CD4-positive, alpha-beta T cell treated with Interleukin-1 beta for 1 hour (primary cell): ENCODE measurements around the gene DOP1A.
A peak's percentile ranks its signal among the peaks of the same experiment; 100 is the strongest.
"Not testable (repeated sequence)": the region's sequence is repeated elsewhere in the genome, so short reads cannot be mapped to it uniquely, and the experiment has no call there.

Experiments used
- DNase-seq, 2 donors: peaks; one replicate each; pipeline ENCODE4 v3.0.0-alpha.2; 2020 to 2022

Gene DOP1A

DNA sequence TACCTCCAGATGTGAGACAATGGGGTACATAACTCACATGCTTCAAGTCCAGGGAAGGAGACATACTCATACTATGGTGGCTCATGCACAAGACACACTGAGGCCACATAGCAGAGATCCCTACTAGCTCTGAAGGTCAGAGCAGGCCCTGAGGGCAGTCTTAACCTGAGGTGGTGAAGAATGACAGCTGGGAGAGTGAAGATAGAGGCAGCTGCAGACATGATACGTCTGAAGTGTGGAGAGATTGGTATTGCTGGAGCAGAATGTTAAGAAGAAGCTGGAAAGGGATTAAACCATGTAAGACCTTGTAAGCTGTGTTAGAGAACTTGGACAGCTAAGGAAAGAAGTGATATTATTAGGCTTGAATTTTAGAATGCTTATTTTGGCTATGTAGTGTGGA lies 92.7 kb downstream of the DOP1A start:
- no peak for DNase-seq

- no peak for DNase-seq
Observed at GRCh38 chr6:83167726-83168278, 100.3 kb downstream of the DOP1A start.

GRCh38 chr6:83168556-83168955 lies 101.1 kb downstream of the DOP1A start:
- no peak for DNase-seq

GRCh38 chr6:83169106-83169505 lies 101.6 kb downstream of the DOP1A start:
- no peak for DNase-seq

DNA sequence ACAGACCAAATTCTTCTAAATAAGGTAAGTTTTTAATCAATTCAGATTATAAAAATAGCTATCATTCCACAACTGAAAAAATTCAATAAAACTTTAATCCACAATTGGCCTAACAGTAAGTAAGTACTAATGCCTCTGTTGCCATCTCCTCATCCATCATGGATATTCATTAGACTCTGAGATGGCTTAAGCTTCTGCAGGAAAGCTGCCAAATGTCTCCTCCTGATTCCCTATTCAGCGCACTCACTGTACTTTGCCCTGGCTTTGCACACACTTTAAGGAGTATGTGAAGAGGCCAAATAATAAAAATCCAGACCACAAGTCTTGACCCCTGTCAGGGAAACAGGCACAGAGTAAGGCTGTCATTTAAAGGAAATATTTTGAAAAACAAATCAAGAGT lies 102.0 kb downstream of the DOP1A start:
- DNase-seq = no peak

DNA sequence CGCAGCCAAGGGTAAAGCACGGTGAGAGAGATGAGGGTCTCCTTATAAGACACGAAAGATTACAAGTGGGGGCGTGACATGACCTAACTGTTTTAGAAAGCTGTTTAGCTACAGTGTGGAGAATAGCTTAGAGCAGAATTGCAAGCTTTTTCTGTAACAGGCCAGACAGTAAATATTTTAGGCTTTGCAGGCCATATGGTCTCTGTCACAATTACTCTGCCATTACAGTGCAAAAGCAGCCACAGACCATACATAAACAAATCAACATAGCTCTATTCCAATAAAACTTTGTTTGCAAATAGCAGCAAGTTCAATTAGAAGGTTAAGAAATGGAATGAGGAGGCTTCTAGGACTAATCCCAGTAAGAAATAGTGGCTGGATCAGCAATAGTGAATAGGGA lies 108.8 kb downstream of the DOP1A start:
- no peak for DNase-seq

DNA sequence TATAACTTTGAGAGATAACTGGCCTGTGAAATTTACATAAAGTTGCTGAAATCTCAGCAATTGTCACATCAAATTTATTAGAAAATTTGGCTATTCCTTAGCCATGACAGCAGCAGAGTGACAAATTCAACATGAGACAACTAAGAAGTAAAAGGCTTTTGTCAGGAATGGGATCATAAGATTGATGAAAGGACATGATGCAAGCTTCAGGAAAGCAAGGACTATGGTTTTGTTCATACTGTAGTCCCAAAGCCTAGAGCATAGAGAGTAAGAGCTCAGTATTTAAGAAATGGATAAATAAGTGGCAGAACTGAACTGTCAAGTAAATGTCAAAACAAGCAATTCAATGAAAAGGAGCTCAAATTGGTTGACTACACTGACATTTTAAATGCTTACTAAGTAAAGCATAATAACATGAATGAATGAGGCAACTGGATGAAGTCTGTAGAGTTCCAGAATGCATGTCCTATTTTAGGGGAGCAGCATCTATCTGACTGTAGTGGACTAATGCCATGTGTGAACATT lies 113.0 kb downstream of the DOP1A start:
- DNase-seq = no peak

DNA sequence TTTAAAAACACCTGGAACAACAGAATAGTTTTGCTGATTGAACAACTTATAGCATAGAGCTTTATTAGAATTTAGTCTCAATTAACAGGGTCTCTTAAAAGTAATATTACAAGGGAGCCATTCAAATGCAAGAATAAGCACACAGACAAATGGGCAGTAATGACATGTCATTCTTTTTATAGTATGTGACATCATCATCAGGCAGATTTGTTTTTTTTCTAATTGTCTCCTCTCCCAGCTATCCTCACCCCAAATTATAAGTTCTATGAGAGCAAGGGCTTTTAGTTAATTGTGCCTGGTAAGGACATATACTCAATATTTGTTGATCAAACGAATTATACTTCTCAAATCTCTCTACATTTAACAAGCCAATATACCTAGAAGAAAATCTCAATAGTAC lies 114.6 kb downstream of the DOP1A start:
- no peak for DNase-seq

DNA sequence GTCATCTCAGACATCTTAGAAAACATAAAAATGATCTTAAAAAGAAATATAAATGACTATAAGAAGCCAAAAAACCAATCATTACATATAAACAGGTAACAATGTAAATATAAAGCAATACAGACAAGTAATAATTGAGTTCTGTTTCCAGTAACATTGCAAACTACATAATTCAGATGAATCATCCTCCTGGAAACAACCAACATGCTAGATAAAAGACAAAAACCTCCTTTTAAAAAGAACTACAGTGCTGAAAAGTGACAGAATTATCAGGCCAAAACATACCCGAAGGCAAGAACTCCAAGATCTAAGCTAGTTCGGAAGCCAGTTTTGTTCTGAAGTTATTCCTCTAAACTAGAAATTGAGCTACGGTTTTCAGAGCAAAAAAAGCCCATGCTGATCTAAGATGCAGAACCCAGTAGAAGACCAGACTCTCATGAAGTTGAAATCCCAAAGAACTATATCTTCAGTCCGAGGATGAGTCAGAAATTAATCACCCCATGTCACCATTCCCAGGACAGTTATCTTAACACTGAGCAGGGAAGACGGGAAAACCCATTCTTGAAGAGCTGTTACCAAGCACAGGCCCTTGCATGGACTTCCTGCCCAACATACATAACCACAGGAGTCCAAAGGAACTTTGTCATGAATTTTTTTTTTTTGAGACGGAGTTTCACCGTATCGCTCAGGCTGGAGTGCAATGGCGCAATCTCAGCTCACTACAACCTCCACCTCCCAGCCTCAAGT lies 115.8 kb downstream of the DOP1A start:
- no peak for DNase-seq

GRCh38 chr6:83185096-83185495 lies 117.6 kb downstream of the DOP1A start:
- DNase-seq = no peak

DNA sequence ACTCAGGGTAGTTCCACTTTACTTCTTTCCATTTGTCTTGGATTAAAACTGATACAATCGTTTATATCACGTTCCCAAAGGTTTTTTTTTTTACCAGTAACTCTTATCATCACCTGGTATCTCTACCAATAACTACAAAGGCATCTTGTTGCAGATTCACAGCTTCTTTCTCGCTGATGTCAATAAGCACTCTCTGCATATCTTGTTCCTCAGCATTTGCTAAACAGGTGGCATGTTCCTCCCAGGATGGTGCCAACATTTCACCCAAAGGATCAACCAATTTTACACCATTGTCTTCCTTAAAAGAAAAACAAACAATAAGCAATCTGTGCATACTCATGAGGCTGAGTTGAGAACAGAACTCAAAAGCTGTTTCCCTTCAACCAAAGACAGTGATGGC lies 121.0 kb downstream of the DOP1A start:
- no peak for DNase-seq

DNA sequence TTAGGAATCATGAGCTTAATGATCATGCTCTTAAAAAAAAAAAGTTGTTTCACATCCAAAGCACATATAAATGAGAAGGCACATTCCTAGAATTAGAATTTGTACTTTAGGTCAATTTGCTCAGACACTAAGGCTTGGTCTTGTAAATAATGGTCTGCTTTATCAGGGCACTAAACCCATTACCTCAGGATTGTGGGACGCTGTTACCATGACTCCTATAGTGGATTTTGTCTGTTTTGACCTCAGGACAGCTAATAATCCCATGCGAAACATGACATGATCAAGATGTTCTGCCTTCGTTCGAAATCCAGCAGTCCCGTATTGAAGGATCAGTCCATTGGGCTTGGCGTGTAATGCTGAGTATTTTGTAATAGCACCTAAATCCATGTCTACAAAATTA lies 123.2 kb downstream of the DOP1A start:
- DNase-seq = no peak

- not testable (repeated sequence) for DNase-seq
Observed at GRCh38 chr6:83191974-83192373, 124.5 kb downstream of the DOP1A start.

DNA sequence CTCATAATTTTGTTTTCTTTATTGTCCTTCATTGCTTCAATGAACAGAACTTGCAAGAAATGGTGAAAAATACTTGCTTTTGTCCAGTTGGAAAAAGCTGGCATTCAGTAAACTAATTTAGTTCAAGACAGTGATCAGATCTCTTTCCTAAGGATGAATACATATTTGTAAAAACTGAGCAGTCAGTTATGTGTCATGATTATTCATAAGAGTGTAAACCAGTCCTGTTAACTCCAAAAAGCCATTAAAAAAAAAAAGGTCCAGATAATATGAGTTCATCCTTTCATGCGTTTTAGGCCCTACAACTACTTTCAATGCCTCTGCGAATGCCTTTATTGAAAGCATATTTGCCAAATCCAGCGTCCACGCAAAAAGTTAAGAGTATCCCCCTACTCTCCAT lies 125.0 kb downstream of the DOP1A start:
- DNase-seq = no peak

GRCh38 chr6:83192871-83193746 lies 125.6 kb downstream of the DOP1A start, which contains the start of the genes PGM3 and RWDD2A:
PGM3 (minus strand) TSS chr6:83193265; CDS start chr6:83191012, 2,253 bp downstream.
RWDD2A (plus strand) TSS chr6:83193357; CDS start chr6:83194452, 1,095 bp downstream.
- DNase-seq = peak; percentile 89 to 92

DNA sequence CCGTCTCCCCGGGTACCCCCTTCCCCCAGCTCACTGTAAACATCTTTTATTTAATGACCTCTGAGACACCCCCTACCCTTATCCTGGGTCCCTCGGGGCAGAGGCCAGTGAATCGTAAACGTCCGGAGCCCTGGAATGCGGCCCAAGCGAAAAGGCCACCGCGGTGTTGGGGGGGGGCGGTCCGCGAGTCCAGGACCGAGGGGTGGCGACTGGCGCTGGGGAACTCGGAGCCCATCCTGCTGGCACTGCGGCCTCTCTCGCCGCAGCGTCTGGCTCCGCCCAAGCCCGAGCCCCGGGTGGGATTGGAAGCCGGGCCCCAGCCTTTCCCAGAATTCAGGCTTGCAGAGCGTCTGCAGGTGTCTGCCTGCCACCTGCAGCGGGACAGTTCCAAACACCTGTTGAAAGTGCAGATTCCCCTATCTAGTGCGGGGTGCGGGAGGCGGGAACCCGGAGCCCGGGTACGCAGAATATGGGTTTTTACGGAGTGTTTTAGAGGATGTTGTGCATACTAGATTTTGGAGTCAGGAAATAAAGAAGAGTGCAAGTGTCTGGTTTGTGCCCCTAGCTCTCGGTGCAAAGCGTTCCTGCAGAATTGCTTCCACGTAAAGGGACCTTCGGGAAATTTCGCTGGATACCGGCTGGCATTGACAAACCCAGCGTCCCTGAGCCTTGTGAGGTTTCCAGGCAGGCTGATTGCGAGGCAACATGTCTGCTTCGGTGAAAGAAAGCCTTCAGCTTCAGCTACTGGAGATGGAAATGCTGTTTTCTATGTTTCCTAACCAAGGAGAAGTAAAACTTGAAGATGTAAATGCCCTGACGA lies 126.5 kb downstream of the DOP1A start:
- peak; percentile 4 to 18 for DNase-seq

GRCh38 chr6:83198486-83199172 lies 131.2 kb downstream of the DOP1A start:
- no peak for DNase-seq

GRCh38 chr6:83199173-83199862 lies 131.8 kb downstream of the DOP1A start:
- DNase-seq = no peak

GRCh38 chr6:83199863-83200225 lies 132.4 kb downstream of the DOP1A start:
- no peak for DNase-seq

DNA sequence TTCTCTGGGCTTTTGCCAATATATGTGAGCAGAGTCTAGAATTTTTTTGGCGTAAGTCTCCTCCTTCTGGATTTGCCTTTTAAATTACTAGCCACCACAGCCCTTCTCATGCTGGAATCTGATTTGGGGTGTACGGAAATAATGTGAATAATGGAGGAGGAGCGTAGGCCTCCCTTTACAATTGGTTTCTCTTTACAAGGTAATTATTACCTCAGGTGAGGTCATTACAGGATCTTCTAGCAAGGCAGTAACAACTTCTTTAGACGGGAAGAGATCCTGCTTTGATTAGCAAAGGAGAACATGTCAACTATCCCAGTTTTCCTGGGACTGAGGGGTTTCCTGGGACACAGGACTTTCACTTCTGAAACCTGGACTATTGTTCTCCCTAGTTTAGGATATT lies 134.6 kb downstream of the DOP1A start:
- DNase-seq = no peak
